Measurements from ENCODE around the gene ST6GAL1. TPM values are rescaled to one million over a fixed set of nuclear protein-coding genes. Genes with fewer than 3 reads are reported as not detected.

Gene ST6GAL1
- total RNA-seq, 1 donor from 2014 or later = 61.1 TPM

- no peak for DNase-seq (ENCODE audit: low read depth in 2 of 2)
These were observed 146.0 kb downstream of the ST6GAL1 start for GRCh38 chr3:187076297-187076696.

- DNase-seq (ENCODE audit: low read depth in 2 of 2) = no peak
These were observed 146.8 kb downstream of the ST6GAL1 start for GRCh38 chr3:187077085-187077484.

GRCh38 chr3:187077537-187077936 is 147.2 kb downstream of the ST6GAL1 start:
- no peak for DNase-seq (ENCODE audit: low read depth in 2 of 2)

GRCh38 chr3:187079090-187080022 is 149.0 kb downstream of the ST6GAL1 start:
- DNase-seq (ENCODE audit: low read depth in 2 of 2) = no peak

GRCh38 chr3:187080799-187081450 is 150.6 kb downstream of the ST6GAL1 start:
- DNase-seq (ENCODE audit: low read depth in 2 of 2) = no peak

GRCh38 chr3:187082758-187083375 is 152.5 kb downstream of the ST6GAL1 start:
- DNase-seq (ENCODE audit: low read depth in 2 of 2) = no peak

GRCh38 chr3:187084126-187084525 is 153.8 kb downstream of the ST6GAL1 start:
- DNase-seq (ENCODE audit: low read depth in 2 of 2) = no peak

- peak in 1 of 2 donors; percentile 31 for DNase-seq (ENCODE audit: low read depth in 2 of 2)
These were observed 154.3 kb downstream of the ST6GAL1 start for GRCh38 chr3:187084580-187084979.

- DNase-seq (ENCODE audit: low read depth in 2 of 2) = peak; percentile 51 to 58
These were observed 154.8 kb downstream of the ST6GAL1 start for GRCh38 chr3:187085021-187085666.

- DNase-seq (ENCODE audit: low read depth in 2 of 2) = no peak
These were observed 155.6 kb downstream of the ST6GAL1 start for GRCh38 chr3:187085933-187086332.

GRCh38 chr3:187086831-187087230 is 156.5 kb downstream of the ST6GAL1 start:
- DNase-seq (ENCODE audit: low read depth in 2 of 2) = no peak

GRCh38 chr3:187088701-187089100 is 158.4 kb downstream of the ST6GAL1 start:
- DNase-seq (ENCODE audit: low read depth in 2 of 2) = no peak

GRCh38 chr3:187093320-187093719 is 163.0 kb downstream of the ST6GAL1 start:
- DNase-seq (ENCODE audit: low read depth in 2 of 2) = no peak

GRCh38 chr3:187098923-187099512 is 168.7 kb downstream of the ST6GAL1 start:
- no peak for DNase-seq (ENCODE audit: low read depth in 2 of 2)

- DNase-seq (ENCODE audit: low read depth in 2 of 2) = peak; percentile 83 to 85
These were observed 171.1 kb downstream of the ST6GAL1 start for GRCh38 chr3:187101184-187102072.

GRCh38 chr3:187102073-187102634 is 171.8 kb downstream of the ST6GAL1 start:
- DNase-seq (ENCODE audit: low read depth in 2 of 2) = no peak

- DNase-seq (ENCODE audit: low read depth in 2 of 2) = no peak
These were observed 172.9 kb downstream of the ST6GAL1 start for GRCh38 chr3:187103251-187103650.

- DNase-seq (ENCODE audit: low read depth in 2 of 2) = peak in 1 of 2 donors; percentile 49
These were observed 174.0 kb downstream of the ST6GAL1 start for GRCh38 chr3:187104342-187104741.

- peak in 1 of 2 donors; percentile 54 for DNase-seq (ENCODE audit: low read depth in 2 of 2)
These were observed 174.6 kb downstream of the ST6GAL1 start for GRCh38 chr3:187104933-187105332.

GRCh38 chr3:187105700-187106099 is 175.4 kb downstream of the ST6GAL1 start:
- no peak for DNase-seq (ENCODE audit: low read depth in 2 of 2)
